IMR-90 (cell line): Measurements from ENCODE around the gene C1orf141. TPM values are rescaled to one million over a fixed set of nuclear protein-coding genes. Genes with fewer than 3 reads are reported as not detected.

Experiments used
- ATAC-seq: fragments of 200-7000 bp; cut with Tn5 transposase; 2 replicates; pipeline ENCODE4 v1.9.1; 2020; ENCODE audit warnings: low read depth, mild to moderate bottlenecking, moderate library complexity
- BruUV-seq: library from RNA; stranded (reverse); fragments of 400-500 nt; replicated peaks from 2 replicates; lab custom pipeline; 2021; lab: Mats Ljungman, UMichigan
- CTCF ChIA-PET: fragments of 300-600 bp; formaldehyde crosslinking; extraction: SDS; loops from one replicate; lab custom pipeline; 2021; ENCODE audit warnings: antibody characterized with exemption; lab: Yijun Ruan, JAX
- POLR2A ChIA-PET: fragments of 300-600 bp; sonication (Branson Sonifier 250); formaldehyde crosslinking; loops from one replicate; lab custom pipeline; 2022; ENCODE audit warnings: antibody characterized with exemption; ENCODE audit not compliant: unreplicated experiment; lab: Charles Lee
- DNase-seq: peaks from one replicate; pipeline ENCODE4 v3.0.0; 2013
- H2AFZ ChIP-seq: replicated peaks from 2 replicates; pipeline ENCODE3; 2013; ENCODE audit warnings: low read length, mild to moderate bottlenecking; ENCODE audit not compliant: poor library complexity
- H2AK5ac ChIP-seq: 2 replicates; pipeline ENCODE4 v1.6.1; 2013; ENCODE audit warnings: low read depth, low read length, inconsistent platforms
- H2AK9ac ChIP-seq: replicated peaks from 2 replicates; pipeline ENCODE3; 2013; ENCODE audit warnings: mild to moderate bottlenecking, low read depth, low read length, moderate library complexity; ENCODE audit not compliant: poor library complexity
- H2BK120ac ChIP-seq: 2 replicates; pipeline ENCODE4 v1.6.1; 2013; ENCODE audit warnings: low read depth, low read length, inconsistent platforms
- H2BK15ac ChIP-seq: 3 replicates; pipeline ENCODE4 v1.6.1; 2013; ENCODE audit warnings: low read depth, low read length, inconsistent platforms
- H2BK20ac ChIP-seq: 2 replicates; pipeline ENCODE4 v1.6.1; 2013; ENCODE audit warnings: low read depth, mild to moderate bottlenecking, inconsistent platforms, low read length, moderate library complexity
- H2BK5ac ChIP-seq: 2 replicates; pipeline ENCODE4 v1.6.1; 2013; ENCODE audit warnings: mild to moderate bottlenecking, low read depth, low read length, inconsistent platforms; ENCODE audit not compliant: poor library complexity, severe bottlenecking
- H3K14ac ChIP-seq: replicated peaks from 2 replicates; pipeline ENCODE4 v1.6.1; 2013; ENCODE audit warnings: low read depth, low read length, inconsistent platforms
- H3K18ac ChIP-seq: 2 replicates; pipeline ENCODE4 v1.6.1; 2013; ENCODE audit warnings: low read depth, low read length, control low read depth
- H3K23ac ChIP-seq: 2 replicates; pipeline ENCODE4 v1.6.1; 2013; ENCODE audit warnings: low read depth, low read length, inconsistent platforms
- H3K27ac ChIP-seq: 2 replicates; pipeline ENCODE4 v1.5.1; 2013; ENCODE audit warnings: mild to moderate bottlenecking, control low read depth, low read length; ENCODE audit not compliant: insufficient read depth
- H3K27me3 ChIP-seq: 2 replicates; pipeline ENCODE4 v1.6.1; 2013; ENCODE audit warnings: low read length; ENCODE audit not compliant: control insufficient read depth, insufficient read depth
- H3K36me3 ChIP-seq: 2 replicates; pipeline ENCODE4 v1.6.1; 2013; ENCODE audit warnings: low read length, mixed read lengths; ENCODE audit not compliant: control insufficient read depth, insufficient read depth
- H3K4ac ChIP-seq: 2 replicates; pipeline ENCODE4 v1.6.1; 2013; ENCODE audit warnings: low read depth, low read length, inconsistent platforms
- H3K4me1 ChIP-seq: 2 replicates; pipeline ENCODE4 v1.6.1; 2013; ENCODE audit warnings: low read length, mixed read lengths; ENCODE audit not compliant: control insufficient read depth, insufficient read depth
- H3K4me2 ChIP-seq: 2 replicates; pipeline ENCODE4 v1.6.1; 2013; ENCODE audit warnings: low read depth, mild to moderate bottlenecking, control low read depth, low read length, moderate library complexity
- H3K4me3 ChIP-seq: 2 replicates; pipeline ENCODE4 v1.5.1; 2013; ENCODE audit warnings: low read depth, mild to moderate bottlenecking, control low read depth, low read length, moderate library complexity; ENCODE audit not compliant: insufficient read depth
- H3K56ac ChIP-seq: 2 replicates; pipeline ENCODE4 v1.6.1; 2013; ENCODE audit warnings: low read length, inconsistent platforms; ENCODE audit not compliant: insufficient read depth; ENCODE audit errors: extremely low read depth
- H3K79me1 ChIP-seq, 2 experiments: 2 replicates each; pipeline ENCODE4 v1.6.1; 2013; ENCODE audit warnings: low read length in 2 of 2, inconsistent platforms in 1 of 2, low read depth in 1 of 2
- H3K9ac ChIP-seq: 2 replicates; pipeline ENCODE4 v1.6.1; 2013; ENCODE audit warnings: low read depth, low read length, control low read depth
- H3K9me1 ChIP-seq: 2 replicates; pipeline ENCODE4 v1.6.1; 2013; ENCODE audit warnings: low read length, inconsistent platforms; ENCODE audit not compliant: insufficient read depth
- H3K9me3 ChIP-seq: 2 replicates; pipeline ENCODE4 v1.6.1; 2013; ENCODE audit warnings: low read length; ENCODE audit not compliant: control insufficient read depth, insufficient read depth
- H4K20me1 ChIP-seq: 2 replicates; pipeline ENCODE4 v1.6.1; 2013; ENCODE audit warnings: low read length, inconsistent platforms; ENCODE audit not compliant: insufficient read depth
- H4K5ac ChIP-seq: 2 replicates; pipeline ENCODE4 v1.6.1; 2013; ENCODE audit warnings: mild to moderate bottlenecking, low read depth, low read length, control low read depth
- H4K8ac ChIP-seq, 2 experiments: 2 replicates each; pipeline ENCODE4 v1.6.1; 2013; ENCODE audit warnings: low read depth in 2 of 2, low read length in 2 of 2, control low read depth in 1 of 2, inconsistent platforms in 1 of 2
- H4K91ac ChIP-seq: 2 replicates; pipeline ENCODE4 v1.6.1; 2013; ENCODE audit warnings: low read depth, low read length, inconsistent platforms; ENCODE audit not compliant: insufficient read depth
- BHLHE40 ChIP-seq: fragments of 150-350 bp; IDR thresholded peaks from 2 replicates; pipeline ENCODE4 v1.6.1; 2016; ENCODE audit warnings: mild to moderate bottlenecking, low read depth, low read length
- FOS ChIP-seq: fragments of 150-350 bp; IDR thresholded peaks from 2 replicates; pipeline ENCODE4 v1.6.1; 2016; ENCODE audit warnings: low read depth, low read length
- MAFK ChIP-seq: IDR thresholded peaks from 2 replicates; pipeline ENCODE4 v1.6.1; 2012; ENCODE audit warnings: low read depth, low read length, improper control_type of control experiment
- MXI1 ChIP-seq: IDR thresholded peaks from 2 replicates; pipeline ENCODE4 v1.6.1; 2012; ENCODE audit warnings: low read depth, mild to moderate bottlenecking, low read length, moderate library complexity, borderline replicate concordance
- WGBS, 2 experiments: methylation state at CpG; one replicate each; pipeline versions ENCODE4 v1.1.5 to v1.1.7; 2013; ENCODE audit warnings: missing lambda C conversion rate in 2 of 2; ENCODE audit not compliant: insufficient read length in 1 of 2; ENCODE audit errors: extremely low coverage in 2 of 2; 5-methylcytosine and 5-hydroxymethylcytosine counted together
- dilution Hi-C: fragments of 300-500 bp; cut with HindIII; formaldehyde crosslinking; loops from one replicate; pipeline ENCODE4 v1.14.3; 2018; ENCODE audit warnings: low sequenced_read_pairs; ENCODE audit not compliant: unreplicated experiment
- in situ Hi-C: fragments of 300-500 bp; cut with MboI; formaldehyde crosslinking; loops from 3 replicates; pipeline ENCODE4 v1.14.3; 2019; ENCODE audit warnings: low sequenced_read_pairs, inconsistent platforms, mixed read lengths
- intact Hi-C: fragments of 100-400 bp; cut with micrococcal nuclease; formaldehyde crosslinking; loops from 2 replicates; pipeline ENCODE4 v1.10.0; 2022
- polyA plus RNA-seq, 3 experiments: library from polyadenylated mRNA; depleted of rRNA; stranded (reverse); fragments of >200 nt; gene quantifications; 2 replicates each; pipeline ENCODE4 v1.2.3, GENCODE V29; 2012; ENCODE audit warnings: low replicate concordance in 1 of 3
- total RNA-seq: library from RNA; depleted of rRNA; stranded (reverse); fragments of >200 nt; gene quantifications from 2 replicates; pipeline ENCODE4 v1.2.3, GENCODE V29; 2012
- TF ChIP-seq, protein P1 (sequence below): conservative IDR thresholded peaks from 2 replicates; pipeline ENCODE4 v1.5.1; 2012; ENCODE audit warnings: mild to moderate bottlenecking, low read depth, low read length, improper control_type of control experiment

C1orf141 gene
- total and polyA plus RNA-seq, 2 of the 4 experiments (the other 2 are of a cell fraction) = not detected

GRCh38 chr1:67162954-67163353 is 28.2 kb upstream of the C1orf141 start:
- no peak overlapping the region for H2BK5ac ChIP-seq
- dilution Hi-C loops (no loop called here), intact Hi-C loops (no loop called here), in situ Hi-C loops (no loop called here)
- no peaks in the 10 kb centered on the region for H3K9me3 ChIP-seq
- H2BK20ac ChIP-seq = no peak overlapping the region
- H4K20me1 ChIP-seq = no peaks in the 10 kb centered on the region
- H3K4me3 ChIP-seq = no peak overlapping the region
- no peaks in the 10 kb centered on the region for H3K79me1 ChIP-seq
- H3K56ac ChIP-seq = no peak overlapping the region
- no peak overlapping the region for H2AK9ac ChIP-seq
- WGBS, 2 experiments = no CpG with 5 or more reads among the region's 2 CpGs
- no peak overlapping the region for H3K14ac ChIP-seq
- POLR2A ChIA-PET = no interaction called here
- H3K27ac ChIP-seq = no peak overlapping the region
- H3K18ac ChIP-seq = no peak overlapping the region
- no peak overlapping the region for H2AFZ ChIP-seq
- H3K9me1 ChIP-seq = no peaks in the 10 kb centered on the region
- no peak overlapping the region for H4K91ac ChIP-seq
- H2BK15ac ChIP-seq = no peak overlapping the region
- H4K8ac ChIP-seq = no peak overlapping the region
- ATAC-seq (no peak), DNase-seq (peak; percentile 67)
- H4K5ac ChIP-seq = no peak overlapping the region
- no peak overlapping the region for H3K23ac ChIP-seq
- no peak overlapping the region for H2BK120ac ChIP-seq
- BruUV-seq = no TSS peak
- H3K36me3 ChIP-seq = no peaks in the 10 kb centered on the region
- peaks cover 4% of the 10 kb centered on the region for H3K27me3 ChIP-seq
- TF ChIP-seq BHLHE40 (no peak), MXI1 (no peak), MAFK (no peak), FOS (0 out of 2 replicates have a peak, but pooled peaks have one; percentile 6)
- TF ChIP-seq, protein P1, sequence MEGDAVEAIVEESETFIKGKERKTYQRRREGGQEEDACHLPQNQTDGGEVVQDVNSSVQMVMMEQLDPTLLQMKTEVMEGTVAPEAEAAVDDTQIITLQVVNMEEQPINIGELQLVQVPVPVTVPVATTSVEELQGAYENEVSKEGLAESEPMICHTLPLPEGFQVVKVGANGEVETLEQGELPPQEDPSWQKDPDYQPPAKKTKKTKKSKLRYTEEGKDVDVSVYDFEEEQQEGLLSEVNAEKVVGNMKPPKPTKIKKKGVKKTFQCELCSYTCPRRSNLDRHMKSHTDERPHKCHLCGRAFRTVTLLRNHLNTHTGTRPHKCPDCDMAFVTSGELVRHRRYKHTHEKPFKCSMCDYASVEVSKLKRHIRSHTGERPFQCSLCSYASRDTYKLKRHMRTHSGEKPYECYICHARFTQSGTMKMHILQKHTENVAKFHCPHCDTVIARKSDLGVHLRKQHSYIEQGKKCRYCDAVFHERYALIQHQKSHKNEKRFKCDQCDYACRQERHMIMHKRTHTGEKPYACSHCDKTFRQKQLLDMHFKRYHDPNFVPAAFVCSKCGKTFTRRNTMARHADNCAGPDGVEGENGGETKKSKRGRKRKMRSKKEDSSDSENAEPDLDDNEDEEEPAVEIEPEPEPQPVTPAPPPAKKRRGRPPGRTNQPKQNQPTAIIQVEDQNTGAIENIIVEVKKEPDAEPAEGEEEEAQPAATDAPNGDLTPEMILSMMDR = no peak
- H3K9ac ChIP-seq = no peak overlapping the region
- H3K4me1 ChIP-seq = no peaks in the 10 kb centered on the region
- H2AK5ac ChIP-seq = no peak overlapping the region
- H3K4ac ChIP-seq = no peak overlapping the region
- CTCF ChIA-PET = no interaction called here
- H3K4me2 ChIP-seq = no peak overlapping the region
